GM12878 (cell line): Measurements from ENCODE around the gene CDKN1C. TPM values are rescaled to one million over a fixed set of nuclear protein-coding genes. Genes with fewer than 3 reads are reported as not detected.

Source experiments
- ATAC-seq: fragments of 200-7000 bp; cut with Tn5 transposase; 3 replicates; pipeline ENCODE4 v1.9.1; 2020; ENCODE audit warnings: mild to moderate bottlenecking, moderate library complexity
- BruUV-seq: library from RNA; stranded (reverse); fragments of 400-500 nt; replicated peaks from 2 replicates; lab custom pipeline; 2021; lab: Mats Ljungman, UMichigan
- CTCF ChIA-PET: fragments of 300-600 bp; sonication (Branson Sonifier 250); formaldehyde crosslinking; extraction: SDS; loops from one replicate; lab custom pipeline; 2021; ENCODE audit warnings: inconsistent platforms; lab: Yijun Ruan, JAX
- POLR2A ChIA-PET: fragments of 350-600 bp; formaldehyde crosslinking; extraction: SDS; loops from one replicate; lab custom pipeline; 2021; ENCODE audit warnings: inconsistent platforms; lab: Charles Lee
- RAD21 ChIA-PET: fragments of 300-600 bp; sonication (Branson Sonifier 250); formaldehyde crosslinking; loops from one replicate; lab custom pipeline; 2023; ENCODE audit warnings: antibody characterized with exemption; ENCODE audit not compliant: unreplicated experiment; lab: Charles Lee
- SMC1A ChIA-PET: fragments of 300-600 bp; sonication (Branson Sonifier 250); formaldehyde crosslinking; loops from one replicate; lab custom pipeline; 2023; ENCODE audit not compliant: unreplicated experiment, uncharacterized antibody; lab: Charles Lee
- DNase-seq: peaks from one replicate; pipeline ENCODE4 v3.0.0-alpha.2; 2011; ENCODE audit warnings: low read depth, low spot score
- FAIRE-seq: peaks from 3 replicates; lab custom pipeline; 2011; peaks lifted over from hg19 to GRCh38; lab: Jason Lieb, UNC
- H2AFZ ChIP-seq: 2 replicates; pipeline ENCODE4 v1.6.0; 2011; ENCODE audit warnings: low read depth, low read length, control low read depth; ENCODE audit not compliant: control insufficient read depth
- H3K27ac ChIP-seq: 2 replicates; pipeline ENCODE4 v1.5.1; 2011; ENCODE audit warnings: control low read depth; ENCODE audit not compliant: control insufficient read depth, insufficient read depth
- H3K27me3 ChIP-seq, 2 experiments: replicated peaks in 1 of 2; 2 replicates each; pipeline versions ENCODE4 v1.6.0 to v1.6.1; 2011; ENCODE audit warnings: low read length in 1 of 2; ENCODE audit not compliant: control insufficient read depth in 2 of 2, insufficient read depth in 2 of 2
- H3K36me3 ChIP-seq, 2 experiments: 2 replicates each; pipeline ENCODE4 v1.5.1; 2011; ENCODE audit warnings: low read length in 1 of 2; ENCODE audit not compliant: control insufficient read depth in 2 of 2, insufficient read depth in 2 of 2
- H3K4me1 ChIP-seq: 2 replicates; pipeline ENCODE4 v1.6.1; 2011; ENCODE audit warnings: mild to moderate bottlenecking, low read length, moderate library complexity, mixed read lengths; ENCODE audit not compliant: control insufficient read depth, insufficient read depth
- H3K4me2 ChIP-seq: 2 replicates; pipeline ENCODE4 v1.6.0; 2011; ENCODE audit warnings: control low read depth; ENCODE audit not compliant: control insufficient read depth, insufficient read depth
- H3K4me3 ChIP-seq: fragments of 200-600 bp; sonication (generic); 2 replicates; pipeline ENCODE4 v1.5.1; 2016
- H3K79me2 ChIP-seq: 2 replicates; pipeline ENCODE4 v1.6.0; 2011; ENCODE audit warnings: low read length; ENCODE audit not compliant: control insufficient read depth, insufficient read depth
- H3K9ac ChIP-seq: 2 replicates; pipeline ENCODE4 v1.8.0; 2011; ENCODE audit warnings: low read length, control low read depth, mixed read lengths; ENCODE audit not compliant: control insufficient read depth, insufficient read depth
- H3K9me3 ChIP-seq: replicated peaks from 3 replicates; pipeline ENCODE4 v1.5.1; 2011; ENCODE audit warnings: mild to moderate bottlenecking, low read length; ENCODE audit not compliant: control insufficient read depth, insufficient read depth
- H4K20me1 ChIP-seq: 2 replicates; pipeline ENCODE4 v1.6.0; 2011; ENCODE audit not compliant: control insufficient read depth, insufficient read depth
- GATAD2B ChIP-seq: fragments of 450-650 bp; conservative IDR thresholded peaks from 2 replicates; pipeline ENCODE4 v1.6.1; 2017; ENCODE audit warnings: low read depth, mild to moderate bottlenecking, moderate library complexity
- IKZF1 ChIP-seq: fragments of 450-650 bp; conservative IDR thresholded peaks from 2 replicates; pipeline ENCODE4 v1.6.1; 2017; ENCODE audit warnings: antibody characterized with exemption, mild to moderate bottlenecking
- SUPT20H ChIP-seq: IDR thresholded peaks from 2 replicates; pipeline ENCODE4 v1.6.1; 2011; ENCODE audit warnings: low read depth, mild to moderate bottlenecking, low read length, moderate library complexity, borderline replicate concordance; ENCODE audit not compliant: control insufficient read depth
- SUZ12 ChIP-seq: fragments of 200-600 bp; sonication (generic); IDR thresholded peaks from one replicate; pipeline ENCODE4 v1.6.1; 2018; ENCODE audit warnings: antibody characterized with exemption, mild to moderate bottlenecking; ENCODE audit not compliant: unreplicated experiment
- ZNF384 ChIP-seq: IDR thresholded peaks from 2 replicates; pipeline ENCODE4 v1.6.1; 2012; ENCODE audit warnings: low read depth, mild to moderate bottlenecking, low read length, improper control_type of control experiment, borderline replicate concordance
- WGBS: methylation state at CpG from one replicate; pipeline ENCODE4 v1.1.6; 2016; ENCODE audit warnings: low lambda C conversion rate; ENCODE audit not compliant: insufficient replicate concordance, insufficient coverage; ENCODE audit errors: missing lambda C conversion rate; 5-methylcytosine and 5-hydroxymethylcytosine counted together
- in situ Hi-C: fragments of 300-500 bp; cut with MboI; formaldehyde crosslinking; loops from 9 replicates; pipeline ENCODE4 v1.14.3; 2018; ENCODE audit warnings: mixed read lengths
- intact Hi-C: fragments of 100-400 bp; cut with micrococcal nuclease; formaldehyde crosslinking; loops from one replicate; pipeline ENCODE4 v1.14.2; 2022; ENCODE audit not compliant: unreplicated experiment
- polyA plus RNA-seq, 11 experiments: library from polyadenylated mRNA; depleted of rRNA in 4 of 11; unstranded in 6 of 11; stranded (reverse) in 5 of 11; fragments of >200 nt; fragmentation: Nextera tagmentation in 4 of 11; fragmentation: Illumina TruSeq in 1 of 11; extraction: Ambion mirVana in 4 of 11; extraction: Trizol in 1 of 11; gene quantifications; 1 replicate in 1 of 11; 2 replicates in 10 of 11; pipeline versions ENCODE4 v1.2.1 to v1.2.3, GENCODE V29; 2011 to 2016; ENCODE audit warnings: inconsistent platforms in 2 of 11, missing spikeins in 2 of 11, low read depth in 1 of 11
- total RNA-seq, 4 experiments: library from RNA; depleted of rRNA in 3 of 4; stranded (reverse); fragments of >200 nt in 3 of 4; fragmentation: Illumina TruSeq in 1 of 4; extraction: Trizol in 1 of 4; gene quantifications; 2 replicates each; pipeline versions ENCODE4 v1.2.1 to v1.2.3, GENCODE V29; 2013 to 2021
- TF ChIP-seq, protein P1 (sequence below): IDR thresholded peaks from 2 replicates; pipeline ENCODE4 v1.6.1; 2011; ENCODE audit warnings: borderline replicate concordance, low read depth, mild to moderate bottlenecking, moderate library complexity, mixed read lengths, low read length; ENCODE audit not compliant: insufficient read depth; ENCODE audit errors: extremely low read length
- TF ChIP-seq, protein P2 (sequence below): IDR thresholded peaks from 2 replicates; pipeline ENCODE4 v1.6.1; 2012; ENCODE audit warnings: improper control_type of control experiment, low read depth, low read length; ENCODE audit not compliant: insufficient replicate concordance

The CDKN1C gene
- total and polyA plus RNA-seq, 10 of the 15 experiments (the other 5 are each of a cell fraction or from before 2014, with no cell fraction given) = 0.05 to 0.21 (median 0.14) TPM; not detected in 7

DNA sequence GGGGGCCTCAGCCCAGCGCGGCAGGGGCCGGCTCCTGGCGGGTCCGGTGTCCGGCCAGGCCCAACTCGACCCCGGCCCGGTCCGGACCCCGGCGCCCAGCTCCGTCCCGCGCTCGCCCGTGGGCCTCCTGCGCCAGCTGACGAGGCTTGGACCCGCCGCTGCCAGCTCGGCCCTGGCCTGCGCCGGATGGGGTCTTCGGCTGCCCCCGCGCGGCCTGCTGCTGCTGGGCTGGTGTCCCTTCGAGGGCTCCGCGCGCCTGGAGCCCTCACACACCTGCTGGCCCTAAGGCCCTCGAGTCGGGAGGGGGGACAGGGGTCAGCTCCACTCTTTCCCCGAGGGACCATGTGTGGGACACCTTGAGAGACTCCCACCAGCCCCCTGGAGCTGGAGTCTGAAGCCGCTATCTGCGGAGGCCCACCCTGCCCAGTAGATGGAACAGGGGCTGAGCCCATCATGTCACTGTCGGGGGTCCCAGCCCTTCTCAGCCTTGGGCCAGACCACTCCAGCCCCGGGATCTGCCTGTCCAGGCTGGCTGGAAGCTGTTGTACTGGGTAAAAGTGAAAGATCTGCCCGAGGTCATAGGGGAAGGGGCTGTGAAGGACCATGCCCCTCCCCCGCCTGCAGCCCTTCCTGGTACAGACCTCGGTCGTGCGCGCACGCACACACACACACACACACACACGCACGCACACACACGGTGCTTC, 768 bp upstream of the CDKN1C start:
- Histone ChIP-seq H3K36me3 (no peaks in the 10 kb centered on the region), H2AFZ (peak overlapping the region; percentile 39; the same call in 1 of the 2 replicates), H3K4me1 (peaks cover 5% of the 10 kb centered on the region), H3K27ac (no peak overlapping the region), H3K4me3 (no peak overlapping the region), H3K79me2 (no peaks in the 10 kb centered on the region), H3K9me3 (no peaks in the 10 kb centered on the region), H4K20me1 (no peaks in the 10 kb centered on the region), H3K4me2 (peak overlapping the region; percentile 60; the same call in 1 of the 2 replicates), H3K27me3 (peaks cover 9 to 10% of the 10 kb centered on the region in 2 experiments; a peak in 3 of 4 replicates), H3K9ac (no peak overlapping the region)
- ATAC-seq (no peak), FAIRE-seq (no peak), DNase-seq (no peak)
- in situ Hi-C loops = loop anchor here (5.0 kb wide), 1 partner anchor 354 kb away; no protein-coding TSS in a partner anchor
- POLR2A ChIA-PET = no interaction called here
- TF ChIP-seq SUPT20H = no peak
- TF ChIP-seq GATAD2B = 0 out of 2 replicates have a peak, but pooled peaks have one; percentile 22
- no peak for TF ChIP-seq ZNF384
- RAD21 ChIA-PET = interaction anchor here (0.6 to 8.3 kb wide), 2 partner anchors 352 to 513 kb away, joined by 3 to 151 read pairs; no protein-coding TSS in a partner anchor
- BruUV-seq = no TSS peak
- intact Hi-C loops = no loop called here
- CTCF ChIA-PET = interaction anchor here (1.7 to 10.2 kb wide), 2 partner anchors 43 to 353 kb away, joined by 8 to 233 read pairs; partner anchors contain the start of gene PHLDA2
- SMC1A ChIA-PET = no interaction called here
- WGBS = 9% methylated on average over 49 of the region's 49 CpGs

DNA sequence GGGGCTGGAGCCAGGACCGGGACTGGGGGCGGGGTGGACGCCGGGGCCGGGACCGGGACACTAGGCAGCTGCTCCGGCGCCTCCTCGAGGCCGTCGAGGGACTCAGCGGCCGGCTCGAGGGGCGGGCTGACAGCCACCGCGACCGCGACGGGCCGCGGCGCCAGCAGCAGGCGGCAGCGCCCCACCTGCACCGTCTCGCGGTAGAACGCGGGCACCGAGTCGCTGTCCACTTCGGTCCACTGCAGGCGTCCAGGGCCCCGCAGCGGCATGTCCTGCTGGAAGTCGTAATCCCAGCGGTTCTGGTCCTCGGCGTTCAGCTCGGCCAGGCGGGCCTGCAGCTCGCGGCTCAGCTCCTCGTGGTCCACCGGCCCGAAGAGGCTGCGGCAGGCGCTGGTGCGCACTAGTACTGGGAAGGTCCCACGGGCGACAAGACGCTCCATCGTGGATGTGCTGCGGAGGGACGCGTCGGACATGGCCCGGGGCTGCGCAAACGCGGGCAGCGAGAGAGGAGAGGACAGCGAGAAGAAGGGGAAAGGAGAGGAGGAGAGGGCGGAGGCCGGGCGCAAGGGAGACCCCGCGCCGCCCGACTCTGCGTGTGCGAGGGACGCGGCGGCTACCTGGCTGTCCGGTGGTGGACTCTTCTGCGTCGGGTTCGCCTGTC, 428 bp downstream of the CDKN1C start:
- CTCF ChIA-PET = interaction anchor here (10.2 kb wide), 1 partner anchor 352 kb away, joined by 233 read pairs; no protein-coding TSS in a partner anchor
- FAIRE-seq = no peak
- TF ChIP-seq, protein P1, sequence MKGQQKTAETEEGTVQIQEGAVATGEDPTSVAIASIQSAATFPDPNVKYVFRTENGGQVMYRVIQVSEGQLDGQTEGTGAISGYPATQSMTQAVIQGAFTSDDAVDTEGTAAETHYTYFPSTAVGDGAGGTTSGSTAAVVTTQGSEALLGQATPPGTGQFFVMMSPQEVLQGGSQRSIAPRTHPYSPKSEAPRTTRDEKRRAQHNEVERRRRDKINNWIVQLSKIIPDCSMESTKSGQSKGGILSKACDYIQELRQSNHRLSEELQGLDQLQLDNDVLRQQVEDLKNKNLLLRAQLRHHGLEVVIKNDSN = no peak
- TF ChIP-seq, protein P2, sequence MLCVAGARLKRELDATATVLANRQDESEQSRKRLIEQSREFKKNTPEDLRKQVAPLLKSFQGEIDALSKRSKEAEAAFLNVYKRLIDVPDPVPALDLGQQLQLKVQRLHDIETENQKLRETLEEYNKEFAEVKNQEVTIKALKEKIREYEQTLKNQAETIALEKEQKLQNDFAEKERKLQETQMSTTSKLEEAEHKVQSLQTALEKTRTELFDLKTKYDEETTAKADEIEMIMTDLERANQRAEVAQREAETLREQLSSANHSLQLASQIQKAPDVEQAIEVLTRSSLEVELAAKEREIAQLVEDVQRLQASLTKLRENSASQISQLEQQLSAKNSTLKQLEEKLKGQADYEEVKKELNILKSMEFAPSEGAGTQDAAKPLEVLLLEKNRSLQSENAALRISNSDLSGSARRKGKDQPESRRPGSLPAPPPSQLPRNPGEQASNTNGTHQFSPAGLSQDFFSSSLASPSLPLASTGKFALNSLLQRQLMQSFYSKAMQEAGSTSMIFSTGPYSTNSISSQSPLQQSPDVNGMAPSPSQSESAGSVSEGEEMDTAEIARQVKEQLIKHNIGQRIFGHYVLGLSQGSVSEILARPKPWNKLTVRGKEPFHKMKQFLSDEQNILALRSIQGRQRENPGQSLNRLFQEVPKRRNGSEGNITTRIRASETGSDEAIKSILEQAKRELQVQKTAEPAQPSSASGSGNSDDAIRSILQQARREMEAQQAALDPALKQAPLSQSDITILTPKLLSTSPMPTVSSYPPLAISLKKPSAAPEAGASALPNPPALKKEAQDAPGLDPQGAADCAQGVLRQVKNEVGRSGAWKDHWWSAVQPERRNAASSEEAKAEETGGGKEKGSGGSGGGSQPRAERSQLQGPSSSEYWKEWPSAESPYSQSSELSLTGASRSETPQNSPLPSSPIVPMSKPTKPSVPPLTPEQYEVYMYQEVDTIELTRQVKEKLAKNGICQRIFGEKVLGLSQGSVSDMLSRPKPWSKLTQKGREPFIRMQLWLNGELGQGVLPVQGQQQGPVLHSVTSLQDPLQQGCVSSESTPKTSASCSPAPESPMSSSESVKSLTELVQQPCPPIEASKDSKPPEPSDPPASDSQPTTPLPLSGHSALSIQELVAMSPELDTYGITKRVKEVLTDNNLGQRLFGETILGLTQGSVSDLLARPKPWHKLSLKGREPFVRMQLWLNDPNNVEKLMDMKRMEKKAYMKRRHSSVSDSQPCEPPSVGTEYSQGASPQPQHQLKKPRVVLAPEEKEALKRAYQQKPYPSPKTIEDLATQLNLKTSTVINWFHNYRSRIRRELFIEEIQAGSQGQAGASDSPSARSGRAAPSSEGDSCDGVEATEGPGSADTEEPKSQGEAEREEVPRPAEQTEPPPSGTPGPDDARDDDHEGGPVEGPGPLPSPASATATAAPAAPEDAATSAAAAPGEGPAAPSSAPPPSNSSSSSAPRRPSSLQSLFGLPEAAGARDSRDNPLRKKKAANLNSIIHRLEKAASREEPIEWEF = no peak
- TF ChIP-seq SUZ12 (peak; percentile 84), IKZF1 (0 out of 2 replicates have a peak, but pooled peaks have one; percentile 14)

More for the DNA sequence above, 428 bp downstream of the CDKN1C start:
- Histone ChIP-seq H3K4me3 (peak overlapping the region; percentile 59; the same call in 1 of the 2 replicates), H3K27me3 (peaks cover 9 to 10% of the 10 kb centered on the region in 2 experiments; a peak in 3 of 4 replicates), H3K27ac (no peak overlapping the region), H3K4me2 (peak overlapping the region; percentile 97), H2AFZ (peak overlapping the region; percentile 78), H3K36me3 (no peaks in the 10 kb centered on the region), H3K4me1 (peaks cover 5% of the 10 kb centered on the region), H3K9ac (no peak overlapping the region), H4K20me1 (no peaks in the 10 kb centered on the region), H3K79me2 (no peaks in the 10 kb centered on the region), H3K9me3 (no peaks in the 10 kb centered on the region)
- intact Hi-C loops = no loop called here
- ChIA-PET POLR2A (no interaction called here), SMC1A (no interaction called here), RAD21 (no interaction called here)
- ATAC-seq (peak; percentile 23), DNase-seq (no peak)
- 14% methylated on average over 61 of the region's 80 CpGs for WGBS
- in situ Hi-C loops = loop anchor here (5.0 kb wide), 1 partner anchor 353 kb away; no protein-coding TSS in a partner anchor
- BruUV-seq = no TSS peak
